AG10803 (cell line): ENCODE results near the gene TSG101.

ENCODE experiments used
- DNase-seq: peaks from one replicate; pipeline ENCODE4 v3.0.0; 2010; ENCODE audit warnings: low read depth
- H3K4me3 ChIP-seq: 2 replicates; pipeline ENCODE4 v1.5.1; 2011; ENCODE audit warnings: mild to moderate bottlenecking, low read length, control low read depth
- TF ChIP-seq, protein P1 (sequence below): conservative IDR thresholded peaks from 2 replicates; pipeline ENCODE4 v1.5.1; 2011; ENCODE audit warnings: mild to moderate bottlenecking, low read length, control low read depth, inconsistent platforms

Gene TSG101

DNA sequence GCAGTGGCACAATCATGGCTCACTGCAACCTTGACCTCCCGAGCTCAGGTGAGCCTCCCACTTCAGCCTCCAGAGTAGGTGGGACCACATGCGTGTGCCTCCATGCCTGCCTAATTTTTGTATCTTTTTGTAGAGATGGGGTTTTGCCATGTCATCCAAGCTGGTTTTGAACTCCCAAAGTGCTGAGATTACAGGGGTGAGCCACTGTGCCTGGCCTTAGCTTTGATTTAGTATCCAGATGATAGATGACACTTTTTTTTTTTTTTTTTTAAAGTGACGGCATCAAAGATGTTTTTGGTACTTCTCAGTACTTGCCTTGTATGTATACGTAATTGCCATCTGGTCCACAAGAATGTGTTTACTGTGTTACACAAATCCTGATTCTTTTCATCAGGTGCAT is 47.7 kb downstream of the TSG101 start:
- no peak overlapping the region for H3K4me3 ChIP-seq
- no peak for DNase-seq
- TF ChIP-seq, protein P1, sequence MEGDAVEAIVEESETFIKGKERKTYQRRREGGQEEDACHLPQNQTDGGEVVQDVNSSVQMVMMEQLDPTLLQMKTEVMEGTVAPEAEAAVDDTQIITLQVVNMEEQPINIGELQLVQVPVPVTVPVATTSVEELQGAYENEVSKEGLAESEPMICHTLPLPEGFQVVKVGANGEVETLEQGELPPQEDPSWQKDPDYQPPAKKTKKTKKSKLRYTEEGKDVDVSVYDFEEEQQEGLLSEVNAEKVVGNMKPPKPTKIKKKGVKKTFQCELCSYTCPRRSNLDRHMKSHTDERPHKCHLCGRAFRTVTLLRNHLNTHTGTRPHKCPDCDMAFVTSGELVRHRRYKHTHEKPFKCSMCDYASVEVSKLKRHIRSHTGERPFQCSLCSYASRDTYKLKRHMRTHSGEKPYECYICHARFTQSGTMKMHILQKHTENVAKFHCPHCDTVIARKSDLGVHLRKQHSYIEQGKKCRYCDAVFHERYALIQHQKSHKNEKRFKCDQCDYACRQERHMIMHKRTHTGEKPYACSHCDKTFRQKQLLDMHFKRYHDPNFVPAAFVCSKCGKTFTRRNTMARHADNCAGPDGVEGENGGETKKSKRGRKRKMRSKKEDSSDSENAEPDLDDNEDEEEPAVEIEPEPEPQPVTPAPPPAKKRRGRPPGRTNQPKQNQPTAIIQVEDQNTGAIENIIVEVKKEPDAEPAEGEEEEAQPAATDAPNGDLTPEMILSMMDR = no peak

DNA sequence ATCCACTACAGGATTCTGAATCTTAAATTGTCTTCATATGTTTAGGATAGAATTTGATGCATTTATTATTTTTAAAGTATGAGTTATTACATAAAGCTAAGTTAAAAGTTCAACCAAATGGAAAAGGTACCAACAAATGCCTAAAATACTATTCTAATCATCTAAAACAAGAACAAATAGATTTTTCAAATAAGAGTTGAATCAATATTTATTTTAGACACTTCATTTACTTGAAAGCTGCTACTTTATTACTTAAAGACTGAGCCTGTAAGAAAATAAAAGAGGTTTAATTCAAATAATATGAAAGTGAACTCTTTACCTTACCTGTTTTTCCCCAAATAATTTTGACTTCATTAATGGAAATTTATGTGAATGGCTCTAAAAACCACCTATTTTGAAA is 54.2 kb downstream of the TSG101 start:
- TF ChIP-seq, protein P1 = no peak
- no peak for DNase-seq
- no peak overlapping the region for H3K4me3 ChIP-seq

DNA sequence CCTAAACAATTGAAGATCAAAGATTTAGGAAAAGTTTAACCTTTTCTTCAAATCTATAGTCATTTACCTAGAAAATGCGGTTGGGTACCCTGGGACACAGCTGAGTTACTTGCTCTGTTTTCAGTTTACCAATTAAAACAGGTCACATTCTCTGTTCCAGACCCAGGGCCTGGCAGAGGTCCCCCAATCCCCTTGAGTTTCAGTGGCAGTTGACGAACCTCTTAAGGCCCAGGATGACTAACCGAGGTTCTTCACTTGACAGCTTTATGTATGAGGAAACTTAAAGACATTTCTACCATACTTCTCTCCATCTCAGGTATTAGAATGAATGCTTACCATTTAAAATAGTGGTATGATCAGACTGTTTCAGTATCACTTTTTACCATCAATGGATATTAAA is 54.7 kb downstream of the TSG101 start:
- H3K4me3 ChIP-seq = no peak overlapping the region
- TF ChIP-seq, protein P1 = no peak
- no peak for DNase-seq

DNA sequence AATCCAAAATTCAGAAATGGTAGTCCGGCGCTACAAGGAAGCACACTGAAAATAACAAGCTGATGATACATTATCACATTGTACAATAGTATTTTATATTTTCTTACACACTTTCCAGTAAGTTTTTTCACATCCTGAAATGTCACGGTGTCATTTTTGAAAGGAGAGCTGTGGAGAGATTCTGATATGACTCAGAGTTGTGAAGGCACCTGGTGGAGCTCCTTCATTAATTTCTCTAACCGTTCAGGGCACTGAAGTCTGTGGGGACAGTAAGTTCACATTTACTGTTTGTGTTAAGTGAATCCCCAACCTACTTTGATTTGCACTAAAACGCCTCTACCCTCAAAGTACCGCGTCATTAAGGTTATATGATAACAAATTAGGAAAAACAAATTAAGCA is 57.8 kb downstream of the TSG101 start:
- no peak for DNase-seq
- TF ChIP-seq, protein P1 = no peak

DNA sequence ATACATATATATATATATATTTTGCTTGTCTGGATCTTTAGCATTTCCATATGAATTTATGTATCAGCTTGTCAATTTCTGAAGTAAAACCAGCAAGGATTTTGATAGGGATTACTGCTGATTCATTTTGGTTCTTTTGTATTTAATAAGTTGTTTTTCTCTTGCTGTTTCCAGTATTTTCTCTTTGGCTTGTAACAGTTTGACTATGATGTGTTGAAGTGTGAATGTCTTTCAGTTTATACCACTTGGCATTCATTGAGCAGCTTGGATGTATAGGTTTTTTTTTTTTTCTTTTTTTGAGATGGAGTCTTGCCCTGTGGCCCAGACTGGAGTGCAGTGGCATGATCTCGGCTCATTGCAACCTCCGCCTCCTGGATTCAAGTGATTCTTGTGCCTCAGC is 58.7 kb downstream of the TSG101 start:
- TF ChIP-seq, protein P1 = no peak
- no peak overlapping the region for H3K4me3 ChIP-seq
- DNase-seq = no peak

More for the DNA sequence above, 57.8 kb downstream of the TSG101 start:
- H3K4me3 ChIP-seq = no peak overlapping the region

DNA sequence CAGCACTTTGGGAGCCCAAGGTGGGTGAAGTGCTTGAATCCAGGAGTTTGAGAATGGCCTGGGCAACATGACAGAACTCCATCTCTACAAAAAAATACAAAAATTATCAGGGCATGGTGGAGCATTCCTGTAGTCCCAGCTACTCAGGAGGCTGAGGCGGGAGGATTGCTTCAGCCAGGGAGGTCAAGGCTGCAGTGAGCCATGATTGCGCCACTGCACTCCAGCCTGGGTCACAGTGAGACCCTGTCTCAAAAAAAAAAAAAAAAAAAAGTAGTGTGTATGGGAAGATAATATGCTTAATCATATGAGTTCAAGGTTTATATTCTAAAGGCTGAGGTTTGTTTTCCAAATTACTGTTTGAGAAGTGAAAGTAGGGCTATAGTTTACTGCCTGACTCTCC is 60.3 kb downstream of the TSG101 start:
- DNase-seq = no peak
- TF ChIP-seq, protein P1 = no peak
- H3K4me3 ChIP-seq = no peak overlapping the region

DNA sequence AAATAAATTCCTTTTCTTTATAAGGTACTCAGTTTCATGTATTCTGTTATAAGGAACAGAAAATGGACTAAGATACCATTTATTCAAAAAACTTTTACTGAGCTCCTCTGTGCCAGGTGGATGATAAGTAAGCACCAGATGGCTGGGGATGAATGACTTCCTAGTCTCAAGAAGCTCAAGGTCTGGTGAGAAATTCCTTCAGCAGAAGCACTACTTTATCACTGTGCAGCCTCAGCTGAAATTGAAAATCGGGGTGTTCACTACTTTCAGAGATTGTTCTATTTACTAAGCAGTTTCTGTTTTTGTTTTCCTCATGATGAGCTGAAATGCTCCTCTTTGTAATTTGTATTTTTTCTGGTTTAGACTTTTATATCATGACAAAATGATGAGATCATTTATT is 63.3 kb downstream of the TSG101 start:
- no peak for DNase-seq
- H3K4me3 ChIP-seq = no peak overlapping the region
- TF ChIP-seq, protein P1 = no peak
